Measurements from ENCODE around the gene KCNT2. TPM values are rescaled to one million over a fixed set of nuclear protein-coding genes. Genes with fewer than 3 reads are reported as not detected.
A peak's percentile ranks its signal among the peaks of the same experiment; 100 is the strongest.

The KCNT2 gene
- total and polyA plus RNA-seq, 4 donors = 0.84 to 18.7 (median 2.0) TPM

DNA sequence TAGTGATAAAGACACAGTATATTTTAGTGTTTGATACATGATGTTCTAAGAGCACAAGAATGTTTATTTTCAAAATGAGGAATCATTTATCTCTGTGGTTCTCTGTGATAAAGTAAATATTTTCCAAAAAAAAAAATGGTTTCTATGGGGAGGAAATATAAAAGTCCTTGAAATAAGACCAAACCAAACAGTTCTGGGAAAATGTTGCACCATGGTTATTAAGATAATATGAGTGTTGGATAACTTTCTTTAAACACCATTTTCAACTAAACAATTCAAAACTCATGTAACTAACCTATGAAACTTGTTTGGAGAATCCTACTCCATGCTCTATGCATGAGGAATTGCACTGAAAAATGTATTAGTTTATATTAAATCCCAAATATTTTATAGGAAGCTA, 184.6 kb downstream of the KCNT2 start:
- no peak for TF ChIP-seq CTCF (IDR thresholded peaks at IDR 0.05; ENCODE audit: control extremely low read depth, extremely low read depth)
- no peaks in the 10 kb centered on the region for H3K36me3 ChIP-seq (ENCODE audit: control insufficient read depth in 4 of 4, insufficient read depth in 4 of 4, low read length in 4 of 4)
- H3K4me1 ChIP-seq (ENCODE audit: control insufficient read depth in 5 of 5, insufficient read depth in 5 of 5, low read length in 5 of 5) = no peaks in the 10 kb centered on the region
- no peaks in the 10 kb centered on the region for H3K27me3 ChIP-seq (ENCODE audit: control insufficient read depth in 3 of 3, insufficient read depth in 3 of 3, low read length in 2 of 3)
- DNase-seq (peak in 2 of 3 donors; percentile 26 to 30), ATAC-seq (ENCODE audit: insufficient read depth, low FRiP score) (no peak)
- no peak overlapping the region for H3K9ac ChIP-seq (ENCODE audit: insufficient read depth in 1 of 2, low read length in 2 of 2)
- no peaks in the 10 kb centered on the region for H3K9me3 ChIP-seq (ENCODE audit: control insufficient read depth in 4 of 4, insufficient read depth in 3 of 4, low read length in 3 of 4)
- H3K27ac ChIP-seq (ENCODE audit: low read depth in 1 of 2, low read length in 1 of 2) = no peak overlapping the region
- H3K4me3 ChIP-seq = no peak overlapping the region

DNA sequence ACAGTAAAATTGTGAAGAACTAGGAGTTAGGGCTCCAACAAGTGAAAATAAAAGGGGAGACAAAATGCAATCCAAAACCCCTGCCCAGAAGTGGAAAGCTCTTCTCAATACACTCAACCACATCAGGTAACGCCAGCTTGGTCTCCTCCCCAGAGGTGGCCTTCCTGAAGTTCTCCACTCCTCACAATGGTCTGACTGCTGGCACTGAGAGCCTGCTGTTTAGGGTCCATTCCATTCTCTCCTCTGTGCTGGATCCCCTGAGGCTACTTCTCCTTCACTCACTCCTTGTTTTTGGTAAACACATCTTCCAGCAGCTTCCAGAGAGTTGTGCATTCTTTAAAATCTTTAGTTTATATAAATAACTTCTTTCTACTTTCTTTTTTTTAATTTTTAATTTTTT, 189.5 kb downstream of the KCNT2 start:
- 89 to 95% methylated on average over 1 of the region's 1 CpG for WGBS, 2 donors
- ATAC-seq (ENCODE audit: insufficient read depth, low FRiP score) = no peak
- H3K9me3 ChIP-seq (ENCODE audit: control insufficient read depth in 4 of 4, insufficient read depth in 3 of 4, low read length in 3 of 4) = no peaks in the 10 kb centered on the region

GRCh38 chr1:196415978-196416377, 192.3 kb downstream of the KCNT2 start:
- no peak for TF ChIP-seq CTCF (IDR thresholded peaks at IDR 0.05; ENCODE audit: control extremely low read depth, extremely low read depth)
- no peak for ATAC-seq (ENCODE audit: insufficient read depth, low FRiP score)
- WGBS, 2 donors = 72 to 81% methylated on average over 1 of the region's 1 CpG

More for the DNA sequence above, 189.5 kb downstream of the KCNT2 start:
- DNase-seq = no peak
- no peaks in the 10 kb centered on the region for H3K36me3 ChIP-seq (ENCODE audit: control insufficient read depth in 4 of 4, insufficient read depth in 4 of 4, low read length in 4 of 4)
- no peaks in the 10 kb centered on the region for H3K4me1 ChIP-seq (ENCODE audit: control insufficient read depth in 5 of 5, insufficient read depth in 5 of 5, low read length in 5 of 5)
- H3K4me3 ChIP-seq = no peak overlapping the region
- H3K27ac ChIP-seq (ENCODE audit: low read depth in 1 of 2, low read length in 1 of 2) = no peak overlapping the region
- no peak overlapping the region for H3K9ac ChIP-seq (ENCODE audit: insufficient read depth in 1 of 2, low read length in 2 of 2)
- no peak for TF ChIP-seq CTCF (IDR thresholded peaks at IDR 0.05; ENCODE audit: control extremely low read depth, extremely low read depth)
- H3K27me3 ChIP-seq (ENCODE audit: control insufficient read depth in 3 of 3, insufficient read depth in 3 of 3, low read length in 2 of 3) = no peaks in the 10 kb centered on the region

GRCh38 chr1:196412326-196412725, 195.9 kb downstream of the KCNT2 start:
- no peak for ATAC-seq (ENCODE audit: insufficient read depth, low FRiP score)
- H3K4me3 ChIP-seq = no peak overlapping the region

More at GRCh38 chr1:196415978-196416377, 192.3 kb downstream of the KCNT2 start:
- no peaks in the 10 kb centered on the region for H3K4me1 ChIP-seq (ENCODE audit: control insufficient read depth in 5 of 5, insufficient read depth in 5 of 5, low read length in 5 of 5)
- DNase-seq = no peak
- H3K9me3 ChIP-seq (ENCODE audit: control insufficient read depth in 4 of 4, insufficient read depth in 3 of 4, low read length in 3 of 4) = no peaks in the 10 kb centered on the region
- H3K27me3 ChIP-seq (ENCODE audit: control insufficient read depth in 3 of 3, insufficient read depth in 3 of 3, low read length in 2 of 3) = no peaks in the 10 kb centered on the region
- no peak overlapping the region for H3K4me3 ChIP-seq
- no peak overlapping the region for H3K9ac ChIP-seq (ENCODE audit: insufficient read depth in 1 of 2, low read length in 2 of 2)
- no peak overlapping the region for H3K27ac ChIP-seq (ENCODE audit: low read depth in 1 of 2, low read length in 1 of 2)
- no peaks in the 10 kb centered on the region for H3K36me3 ChIP-seq (ENCODE audit: control insufficient read depth in 4 of 4, insufficient read depth in 4 of 4, low read length in 4 of 4)

More at GRCh38 chr1:196412326-196412725, 195.9 kb downstream of the KCNT2 start:
- Histone ChIP-seq H3K4me1 (ENCODE audit: control insufficient read depth in 5 of 5, insufficient read depth in 5 of 5, low read length in 5 of 5) (peaks cover 0 to 9% (median 0%) of the 10 kb centered on the region in 5 donors), H3K27ac (ENCODE audit: low read depth in 1 of 2, low read length in 1 of 2) (no peak overlapping the region), H3K36me3 (ENCODE audit: control insufficient read depth in 4 of 4, insufficient read depth in 4 of 4, low read length in 4 of 4) (no peaks in the 10 kb centered on the region), H3K9me3 (ENCODE audit: control insufficient read depth in 4 of 4, insufficient read depth in 3 of 4, low read length in 3 of 4) (no peaks in the 10 kb centered on the region), H3K9ac (ENCODE audit: insufficient read depth in 1 of 2, low read length in 2 of 2) (no peak overlapping the region), H3K27me3 (ENCODE audit: control insufficient read depth in 3 of 3, insufficient read depth in 3 of 3, low read length in 2 of 3) (no peaks in the 10 kb centered on the region)
- TF ChIP-seq CTCF (IDR thresholded peaks at IDR 0.05; ENCODE audit: control extremely low read depth, extremely low read depth) = no peak
- no peak for DNase-seq
- 83 to 85% methylated on average over 2 of the region's 2 CpGs for WGBS, 2 donors
